ENCODE data around the gene GPR27. TPM values are rescaled to one million over a fixed set of nuclear protein-coding genes. Genes with fewer than 3 reads are reported as not detected.

GPR27 gene
- total RNA-seq, 1 donor, result not detected

GRCh38 chr3:71723452-71724170, 30.0 kb upstream of the GPR27 start:
- no peak for DNase-seq (ENCODE audit: low read depth)
- TF ChIP-seq CTCF (IDR thresholded peaks at IDR 0.05; ENCODE audit: insufficient read depth, low read length), result no peak
- H3K4me3 ChIP-seq (ENCODE audit: low read depth, low read length), result no peak overlapping the region

- DNase-seq (ENCODE audit: low read depth), result no peak
- peak overlapping the region; percentile 73 for H3K4me3 ChIP-seq (ENCODE audit: low read depth, low read length)
- no peak for TF ChIP-seq CTCF (IDR thresholded peaks at IDR 0.05; ENCODE audit: insufficient read depth, low read length)
Observed at GRCh38 chr3:71724171-71724453, 29.5 kb upstream of the GPR27 start.

- TF ChIP-seq CTCF (IDR thresholded peaks at IDR 0.05; ENCODE audit: insufficient read depth, low read length), result no peak
- DNase-seq (ENCODE audit: low read depth), result no peak
Observed at GRCh38 chr3:71724584-71725270, 28.9 kb upstream of the GPR27 start.

GRCh38 chr3:71725271-71725991, 28.2 kb upstream of the GPR27 start, which contains the start of gene EIF4E3:
Gene EIF4E3, minus strand, starts transcription at chr3:71725402. Its CDS starts 35 bp downstream, at chr3:71725367.
- DNase-seq (ENCODE audit: low read depth), result no peak

More at GRCh38 chr3:71724584-71725270, 28.9 kb upstream of the GPR27 start:
- H3K4me3 ChIP-seq (ENCODE audit: low read depth, low read length), result peak overlapping the region; percentile 73

DNA sequence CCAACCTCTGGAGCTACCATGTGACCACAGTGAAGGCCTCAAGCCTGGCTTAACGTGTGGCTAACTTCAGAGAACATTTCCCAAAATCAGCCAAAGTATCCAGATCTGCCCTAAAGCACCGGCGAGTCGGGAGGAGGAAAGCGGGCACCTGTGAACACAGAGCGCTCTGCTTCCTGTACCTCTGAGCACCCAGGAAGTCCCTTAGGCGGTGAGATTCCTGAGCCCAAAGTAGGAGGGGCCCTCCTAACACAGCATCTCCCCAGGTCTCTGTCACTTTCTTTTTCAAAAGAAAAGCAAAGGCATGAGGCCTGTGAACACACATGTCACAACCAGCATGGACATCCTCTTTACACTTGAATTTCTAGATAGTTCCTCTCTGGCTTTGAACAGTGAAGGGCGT, 27.5 kb upstream of the GPR27 start:
- H3K4me3 ChIP-seq (ENCODE audit: low read depth, low read length), result no peak overlapping the region
- no peak for TF ChIP-seq CTCF (IDR thresholded peaks at IDR 0.05; ENCODE audit: insufficient read depth, low read length)
- DNase-seq (ENCODE audit: low read depth), result no peak

More at GRCh38 chr3:71725271-71725991, 28.2 kb upstream of the GPR27 start, which contains the start of gene EIF4E3:
- peak within 1 kb of the TSS; percentile 73 for H3K4me3 ChIP-seq (ENCODE audit: low read depth, low read length)
- TF ChIP-seq CTCF (IDR thresholded peaks at IDR 0.05; ENCODE audit: insufficient read depth, low read length), result no peak

DNA sequence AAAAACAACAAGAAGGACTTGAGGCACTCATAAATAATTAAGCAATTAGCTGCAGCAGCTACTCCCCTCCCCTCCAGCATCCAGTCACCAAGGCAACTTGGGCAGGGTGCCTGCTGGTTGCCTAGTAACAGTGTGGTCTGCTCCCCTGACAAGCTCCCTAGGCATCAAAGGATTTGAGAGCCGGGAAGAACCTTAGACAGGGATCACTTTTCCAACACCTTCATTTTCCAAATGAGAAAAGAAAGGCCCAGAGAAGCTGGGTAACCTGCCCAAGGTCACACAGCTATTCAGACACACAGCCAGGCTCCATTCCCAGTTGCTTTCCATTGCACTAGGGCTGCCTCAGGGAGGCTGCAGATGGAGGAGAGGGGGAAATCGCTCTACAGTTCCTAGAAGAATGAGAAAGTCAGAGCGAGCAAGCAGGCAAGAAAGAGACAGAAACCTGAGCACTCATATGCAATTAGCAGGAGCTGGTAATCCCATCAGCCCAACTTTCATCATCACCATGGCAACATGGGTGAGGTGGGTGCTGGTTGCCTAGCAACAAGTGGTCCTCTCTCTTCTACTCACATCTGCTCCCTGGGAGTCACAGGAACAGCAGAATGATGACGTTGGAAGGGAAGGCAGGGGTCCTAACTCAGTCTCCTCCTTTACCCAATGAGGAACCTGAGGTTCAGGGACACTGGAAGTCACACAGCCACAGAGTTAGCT, 24.9 kb upstream of the GPR27 start:
- DNase-seq (ENCODE audit: low read depth), result no peak
- no peak for TF ChIP-seq CTCF (IDR thresholded peaks at IDR 0.05; ENCODE audit: insufficient read depth, low read length)
- no peak overlapping the region for H3K4me3 ChIP-seq (ENCODE audit: low read depth, low read length)

All from fibroblast of the aortic adventitia (primary cell).